HCT116 (cell line): ENCODE measurements around the gene NTN4. TPM values are rescaled to one million over a fixed set of nuclear protein-coding genes. Genes with fewer than 3 reads are reported as not detected.

ENCODE experiments used
- ATAC-seq: fragments of 200-7000 bp; cut with Tn5 transposase; 2 replicates; pipeline ENCODE4 v1.9.1; 2020; ENCODE audit warnings: mild to moderate bottlenecking, moderate library complexity
- BruUV-seq: library from RNA; stranded (reverse); fragments of 400-500 nt; replicated peaks from 2 replicates; lab custom pipeline; 2021; lab: Mats Ljungman, UMichigan
- CTCF ChIA-PET: fragments of 300-600 bp; sonication (Branson Sonifier 250); formaldehyde crosslinking; loops from one replicate; lab custom pipeline; 2021; ENCODE audit warnings: antibody characterized with exemption; lab: Charles Lee
- POLR2A ChIA-PET: fragments of 300-600, 350-600 bp; sonication (Branson Sonifier 250); formaldehyde crosslinking; loops from one replicate; lab custom pipeline; 2021; ENCODE audit warnings: antibody characterized with exemption; lab: Charles Lee
- RAD21 ChIA-PET, 2 experiments: fragments of 300-600 bp; sonication (Branson Sonifier 250); formaldehyde crosslinking; loops; one replicate each; lab custom pipeline; 2023; ENCODE audit warnings: low total read pairs in 2 of 2; ENCODE audit not compliant: uncharacterized antibody in 2 of 2, unreplicated experiment in 2 of 2, low non-redundant PET in 1 of 2; lab: Charles Lee
- DNase-seq: peaks from one replicate; pipeline ENCODE4 v3.0.0-alpha.2; 2010; ENCODE audit warnings: low read depth, low spot score
- H2AFZ ChIP-seq: fragments of 200-600 bp; shearing (Covaris generic), sonication (generic); 2 replicates; pipeline ENCODE4 v1.6.1; 2017; ENCODE audit warnings: low read depth, mixed run types, mixed read lengths, antibody characterized with exemption, low read length; ENCODE audit not compliant: poor library complexity, severe bottlenecking
- H3K27ac ChIP-seq: 2 replicates; pipeline ENCODE4 v1.5.1; 2012; ENCODE audit warnings: low read depth, low read length
- H3K27me3 ChIP-seq: fragments of 200-600 bp; sonication (generic); 2 replicates; pipeline ENCODE4 v1.6.1; 2016; ENCODE audit warnings: mixed run types, low read length, mixed read lengths; ENCODE audit not compliant: insufficient read depth
- H3K36me3 ChIP-seq, 2 experiments: fragments of 200-500 bp in 1 of 2; fragments of 200-600 bp in 1 of 2; sonication (Bioruptor generic) in 1 of 2; sonication (generic) in 1 of 2; 2 replicates each; pipeline versions ENCODE4 v1.5.1 to v1.6.1; 2014 to 2016; ENCODE audit warnings: low read length in 2 of 2, inconsistent platforms in 1 of 2, mixed read lengths in 1 of 2, mixed run types in 1 of 2; ENCODE audit not compliant: insufficient read depth in 2 of 2, control insufficient read depth in 1 of 2
- H3K4me1 ChIP-seq, 2 experiments: fragments of 200-600 bp in 1 of 2; sonication (generic) in 1 of 2; 2 replicates each; pipeline versions ENCODE4 v1.5.1 to v1.6.1; 2012 to 2017; ENCODE audit warnings: low read length in 2 of 2, inconsistent platforms in 1 of 2, mild to moderate bottlenecking in 1 of 2, mixed read lengths in 1 of 2, mixed run types in 1 of 2, moderate library complexity in 1 of 2; ENCODE audit not compliant: insufficient read depth in 2 of 2, control insufficient read depth in 1 of 2
- H3K4me2 ChIP-seq: fragments of 200-600 bp; sonication (generic); 2 replicates; pipeline ENCODE4 v1.6.1; 2017; ENCODE audit warnings: mixed run types, low read length, mixed read lengths
- H3K4me3 ChIP-seq, 2 experiments: fragments of 200-600 bp in 1 of 2; sonication (generic) in 1 of 2; replicated peaks in 1 of 2; 2 replicates each; pipeline ENCODE4 v1.5.1; 2011 to 2016; ENCODE audit warnings: low read length in 2 of 2, control low read depth in 1 of 2, low read depth in 1 of 2, mild to moderate bottlenecking in 1 of 2, mixed read lengths in 1 of 2, mixed run types in 1 of 2
- H3K79me2 ChIP-seq: fragments of 200-600 bp; sonication (generic); 2 replicates; pipeline ENCODE4 v1.6.1; 2017; ENCODE audit warnings: mild to moderate bottlenecking, mixed run types, low read length, moderate library complexity, mixed read lengths; ENCODE audit not compliant: insufficient read depth
- H3K9ac ChIP-seq: fragments of 200-600 bp; sonication (generic); 2 replicates; pipeline ENCODE4 v1.6.1; 2016; ENCODE audit warnings: low read length, mixed read lengths
- H3K9me2 ChIP-seq: fragments of 200-600 bp; sonication (generic), shearing (Covaris generic); 2 replicates; pipeline ENCODE4 v1.6.1; 2017; ENCODE audit warnings: mixed run types, mild to moderate bottlenecking, moderate library complexity; ENCODE audit not compliant: insufficient read depth
- H3K9me3 ChIP-seq, 2 experiments: fragments of 200-500 bp in 1 of 2; fragments of 200-600 bp in 1 of 2; sonication (Bioruptor generic) in 1 of 2; sonication (generic) in 1 of 2; 2 replicates each; pipeline ENCODE4 v1.6.1; 2014 to 2017; ENCODE audit warnings: low read length in 2 of 2, mixed read lengths in 2 of 2, inconsistent platforms in 1 of 2, low read depth in 1 of 2, mild to moderate bottlenecking in 1 of 2, mixed run types in 1 of 2, moderate library complexity in 1 of 2; ENCODE audit not compliant: control insufficient read depth in 1 of 2, insufficient read depth in 1 of 2
- H4K20me1 ChIP-seq: fragments of 200-600 bp; sonication (generic), shearing (Covaris generic); 2 replicates; pipeline ENCODE4 v1.6.1; 2017; ENCODE audit warnings: mixed run types, mild to moderate bottlenecking, moderate library complexity; ENCODE audit not compliant: insufficient read depth
- CBX3 ChIP-seq: IDR thresholded peaks from 2 replicates; pipeline ENCODE4 v1.6.1; 2012; ENCODE audit warnings: low read depth
- CTCF ChIP-seq, 3 experiments: fragments of 200-600 bp in 1 of 3; sonication (generic) in 1 of 3; IDR thresholded peaks in 2 of 3; conservative IDR thresholded peaks in 1 of 3; 2 replicates each; pipeline ENCODE4 v1.5.1; 2012 to 2017; ENCODE audit warnings: low read depth in 2 of 3, low read length in 2 of 3, antibody characterized with exemption in 1 of 3, borderline replicate concordance in 1 of 3, control low read depth in 1 of 3, mild to moderate bottlenecking in 1 of 3, mixed read lengths in 1 of 3, mixed run types in 1 of 3, moderate library complexity in 1 of 3; ENCODE audit not compliant: insufficient read depth in 1 of 3
- EGR1 ChIP-seq: IDR thresholded peaks from 2 replicates; pipeline ENCODE4 v1.6.1; 2012; ENCODE audit warnings: low read depth
- POLR2AphosphoS5 ChIP-seq: IDR thresholded peaks from 2 replicates; pipeline ENCODE4 v1.6.1; 2011; ENCODE audit warnings: mild to moderate bottlenecking, low read depth, low read length, moderate library complexity
- RAD21 ChIP-seq: IDR thresholded peaks from 2 replicates; pipeline ENCODE4 v1.6.1; 2012; ENCODE audit warnings: low read depth, mild to moderate bottlenecking
- REST ChIP-seq: IDR thresholded peaks from 2 replicates; pipeline ENCODE4 v1.6.1; 2012; ENCODE audit warnings: low read depth
- YY1 ChIP-seq: IDR thresholded peaks from 2 replicates; pipeline ENCODE4 v1.6.1; 2011; ENCODE audit warnings: low read length, low read depth, moderate library complexity, mild to moderate bottlenecking; ENCODE audit not compliant: insufficient replicate concordance; ENCODE audit errors: extremely low read depth
- ZFX ChIP-seq: fragments of 450-650 bp; IDR thresholded peaks from 2 replicates; pipeline ENCODE4 v1.6.1; 2017
- intact Hi-C: fragments of 100-400 bp; cut with micrococcal nuclease; formaldehyde crosslinking; loops from 2 replicates; pipeline ENCODE4 v1.10.0; 2022
- total RNA-seq: library from RNA; stranded (reverse); gene quantifications from one replicate; pipeline ENCODE4 v1.2.1, GENCODE V29; 2021; ENCODE audit not compliant: unreplicated experiment

The NTN4 gene
- total RNA-seq, 1 experiment from 2014 or later = 4.3 TPM

DNA sequence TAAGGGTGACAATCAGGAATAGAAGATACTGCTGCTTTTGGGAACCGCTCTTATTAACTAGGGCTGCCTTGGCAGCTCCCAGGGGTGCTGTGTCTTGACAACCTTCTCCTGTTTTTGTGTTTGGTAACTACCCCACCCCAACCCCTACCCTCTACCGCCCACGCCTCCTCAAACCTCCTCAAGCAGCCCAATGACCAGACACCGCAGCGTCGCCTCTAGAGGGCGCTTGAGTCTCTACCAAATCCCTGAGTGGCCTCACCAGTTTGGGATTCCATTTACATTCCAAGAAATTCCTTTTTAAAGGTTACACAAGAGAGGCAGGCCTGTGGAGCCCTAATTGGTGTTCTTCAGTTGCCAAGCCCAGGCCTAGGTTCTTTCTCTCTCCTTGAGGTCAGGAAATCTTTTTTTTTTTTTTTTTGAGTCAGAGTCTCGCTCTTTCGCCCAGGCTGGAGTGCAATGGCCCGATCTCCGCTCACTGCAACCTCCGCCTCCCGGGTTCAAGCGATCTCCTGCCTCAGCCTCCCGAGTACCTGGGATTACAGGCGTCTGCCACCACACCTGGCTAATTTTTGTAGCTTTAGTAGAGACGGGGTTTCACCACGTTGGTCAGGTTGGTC is 166.9 kb downstream of the NTN4 start:
- Histone ChIP-seq H3K36me3 (no peaks in the 10 kb centered on the region), H4K20me1 (no peaks in the 10 kb centered on the region), H3K27ac (no peak overlapping the region), H3K79me2 (no peaks in the 10 kb centered on the region), H3K9me3 (no peaks in the 10 kb centered on the region), H2AFZ (no peak overlapping the region)
- CTCF ChIA-PET = interaction anchor here (0.9 to 1.1 kb wide), 2 partner anchors 40 to 188 kb away, joined by 3 to 5 read pairs; no protein-coding TSS in a partner anchor
- peak; percentile 66 for DNase-seq
- RAD21 ChIA-PET = interaction anchor here in 1 of 2 experiments (0.7 kb wide), 1 partner anchor 938 kb away, joined by 4 read pairs; no protein-coding TSS in a partner anchor
- intact Hi-C loops = loop anchor here (1.0 kb wide), 1 partner anchor 192 kb away; no protein-coding TSS in a partner anchor
- ATAC-seq = peak; percentile 95
- POLR2A ChIA-PET = no interaction called here
- TF ChIP-seq POLR2AphosphoS5 = no peak
- peak; percentile 92 for TF ChIP-seq EGR1
- no peak for TF ChIP-seq ZFX
- TF ChIP-seq CTCF (IDR thresholded peaks at IDR 0.05 in 2 of 3, conservative IDR thresholded peaks at IDR 0.05 in 1 of 3; ENCODE audit: borderline replicate concordance in 1 of 3, insufficient read depth in 1 of 3, low read depth in 2 of 3, low read length in 2 of 3) = peak; percentile 73 to 90 (median 81)
- peak; percentile 89 for TF ChIP-seq RAD21
- TF ChIP-seq YY1 = no peak
- TF ChIP-seq CBX3 = 0 out of 2 replicates have a peak, but pooled peaks have one; percentile 54
- TF ChIP-seq REST = no peak
- TF ChIP-seq, all 23 proteins: peak for 4
- Histone ChIP-seq H3K4me3 (no peak overlapping the region), H3K9me2 (no peaks in the 10 kb centered on the region), H3K9ac (no peak overlapping the region), H3K4me2 (no peak overlapping the region), H3K27me3 (no peaks in the 10 kb centered on the region), H3K4me1 (peaks cover 0 to 13% of the 10 kb centered on the region in 2 experiments; a peak in 2 of 4 replicates)
- BruUV-seq = no TSS peak
